IMR-90 (cell line): ENCODE measurements around the gene CCDC170. TPM values are rescaled to one million over a fixed set of nuclear protein-coding genes. Genes with fewer than 3 reads are reported as not detected.

Experiments used
- ATAC-seq: fragments of 200-7000 bp; cut with Tn5 transposase; 2 replicates; pipeline ENCODE4 v1.9.1; 2020; ENCODE audit warnings: low read depth, mild to moderate bottlenecking, moderate library complexity
- BruUV-seq: library from RNA; stranded (reverse); fragments of 400-500 nt; replicated peaks from 2 replicates; lab custom pipeline; 2021; lab: Mats Ljungman, UMichigan
- CTCF ChIA-PET: fragments of 300-600 bp; formaldehyde crosslinking; extraction: SDS; loops from one replicate; lab custom pipeline; 2021; ENCODE audit warnings: antibody characterized with exemption; lab: Yijun Ruan, JAX
- POLR2A ChIA-PET: fragments of 300-600 bp; sonication (Branson Sonifier 250); formaldehyde crosslinking; loops from one replicate; lab custom pipeline; 2022; ENCODE audit warnings: antibody characterized with exemption; ENCODE audit not compliant: unreplicated experiment; lab: Charles Lee
- DNase-seq: peaks from one replicate; pipeline ENCODE4 v3.0.0; 2013
- H2AFZ ChIP-seq: replicated peaks from 2 replicates; pipeline ENCODE3; 2013; ENCODE audit warnings: low read length, mild to moderate bottlenecking; ENCODE audit not compliant: poor library complexity
- H2AK5ac ChIP-seq: 2 replicates; pipeline ENCODE4 v1.6.1; 2013; ENCODE audit warnings: low read depth, low read length, inconsistent platforms
- H2AK9ac ChIP-seq: replicated peaks from 2 replicates; pipeline ENCODE3; 2013; ENCODE audit warnings: mild to moderate bottlenecking, low read depth, low read length, moderate library complexity; ENCODE audit not compliant: poor library complexity
- H2BK120ac ChIP-seq: 2 replicates; pipeline ENCODE4 v1.6.1; 2013; ENCODE audit warnings: low read depth, low read length, inconsistent platforms
- H2BK15ac ChIP-seq: 3 replicates; pipeline ENCODE4 v1.6.1; 2013; ENCODE audit warnings: low read depth, low read length, inconsistent platforms
- H2BK20ac ChIP-seq: 2 replicates; pipeline ENCODE4 v1.6.1; 2013; ENCODE audit warnings: low read depth, mild to moderate bottlenecking, inconsistent platforms, low read length, moderate library complexity
- H2BK5ac ChIP-seq: 2 replicates; pipeline ENCODE4 v1.6.1; 2013; ENCODE audit warnings: mild to moderate bottlenecking, low read depth, low read length, inconsistent platforms; ENCODE audit not compliant: poor library complexity, severe bottlenecking
- H3K14ac ChIP-seq: replicated peaks from 2 replicates; pipeline ENCODE4 v1.6.1; 2013; ENCODE audit warnings: low read depth, low read length, inconsistent platforms
- H3K18ac ChIP-seq: 2 replicates; pipeline ENCODE4 v1.6.1; 2013; ENCODE audit warnings: low read depth, low read length, control low read depth
- H3K23ac ChIP-seq: 2 replicates; pipeline ENCODE4 v1.6.1; 2013; ENCODE audit warnings: low read depth, low read length, inconsistent platforms
- H3K27ac ChIP-seq: 2 replicates; pipeline ENCODE4 v1.5.1; 2013; ENCODE audit warnings: mild to moderate bottlenecking, control low read depth, low read length; ENCODE audit not compliant: insufficient read depth
- H3K27me3 ChIP-seq: 2 replicates; pipeline ENCODE4 v1.6.1; 2013; ENCODE audit warnings: low read length; ENCODE audit not compliant: control insufficient read depth, insufficient read depth
- H3K36me3 ChIP-seq: 2 replicates; pipeline ENCODE4 v1.6.1; 2013; ENCODE audit warnings: low read length, mixed read lengths; ENCODE audit not compliant: control insufficient read depth, insufficient read depth
- H3K4ac ChIP-seq: 2 replicates; pipeline ENCODE4 v1.6.1; 2013; ENCODE audit warnings: low read depth, low read length, inconsistent platforms
- H3K4me1 ChIP-seq: 2 replicates; pipeline ENCODE4 v1.6.1; 2013; ENCODE audit warnings: low read length, mixed read lengths; ENCODE audit not compliant: control insufficient read depth, insufficient read depth
- H3K4me2 ChIP-seq: 2 replicates; pipeline ENCODE4 v1.6.1; 2013; ENCODE audit warnings: low read depth, mild to moderate bottlenecking, control low read depth, low read length, moderate library complexity
- H3K4me3 ChIP-seq: 2 replicates; pipeline ENCODE4 v1.5.1; 2013; ENCODE audit warnings: low read depth, mild to moderate bottlenecking, control low read depth, low read length, moderate library complexity; ENCODE audit not compliant: insufficient read depth
- H3K56ac ChIP-seq: 2 replicates; pipeline ENCODE4 v1.6.1; 2013; ENCODE audit warnings: low read length, inconsistent platforms; ENCODE audit not compliant: insufficient read depth; ENCODE audit errors: extremely low read depth
- H3K79me1 ChIP-seq, 2 experiments: 2 replicates each; pipeline ENCODE4 v1.6.1; 2013; ENCODE audit warnings: low read length in 2 of 2, inconsistent platforms in 1 of 2, low read depth in 1 of 2
- H3K9ac ChIP-seq: 2 replicates; pipeline ENCODE4 v1.6.1; 2013; ENCODE audit warnings: low read depth, low read length, control low read depth
- H3K9me1 ChIP-seq: 2 replicates; pipeline ENCODE4 v1.6.1; 2013; ENCODE audit warnings: low read length, inconsistent platforms; ENCODE audit not compliant: insufficient read depth
- H3K9me3 ChIP-seq: 2 replicates; pipeline ENCODE4 v1.6.1; 2013; ENCODE audit warnings: low read length; ENCODE audit not compliant: control insufficient read depth, insufficient read depth
- H4K20me1 ChIP-seq: 2 replicates; pipeline ENCODE4 v1.6.1; 2013; ENCODE audit warnings: low read length, inconsistent platforms; ENCODE audit not compliant: insufficient read depth
- H4K5ac ChIP-seq: 2 replicates; pipeline ENCODE4 v1.6.1; 2013; ENCODE audit warnings: mild to moderate bottlenecking, low read depth, low read length, control low read depth
- H4K8ac ChIP-seq, 2 experiments: 2 replicates each; pipeline ENCODE4 v1.6.1; 2013; ENCODE audit warnings: low read depth in 2 of 2, low read length in 2 of 2, control low read depth in 1 of 2, inconsistent platforms in 1 of 2
- H4K91ac ChIP-seq: 2 replicates; pipeline ENCODE4 v1.6.1; 2013; ENCODE audit warnings: low read depth, low read length, inconsistent platforms; ENCODE audit not compliant: insufficient read depth
- BHLHE40 ChIP-seq: fragments of 150-350 bp; IDR thresholded peaks from 2 replicates; pipeline ENCODE4 v1.6.1; 2016; ENCODE audit warnings: mild to moderate bottlenecking, low read depth, low read length
- CEBPB ChIP-seq: IDR thresholded peaks from 2 replicates; pipeline ENCODE4 v1.6.1; 2012; ENCODE audit warnings: low read depth, low read length, improper control_type of control experiment
- CHD1 ChIP-seq: IDR thresholded peaks from 2 replicates; pipeline ENCODE4 v1.6.1; 2012; ENCODE audit warnings: low read depth, low read length, improper control_type of control experiment
- CTCF ChIP-seq: conservative IDR thresholded peaks from 2 replicates; pipeline ENCODE4 v1.5.1; 2012; ENCODE audit warnings: mild to moderate bottlenecking, low read depth, low read length, improper control_type of control experiment
- FOS ChIP-seq: fragments of 150-350 bp; IDR thresholded peaks from 2 replicates; pipeline ENCODE4 v1.6.1; 2016; ENCODE audit warnings: low read depth, low read length
- MAFK ChIP-seq: IDR thresholded peaks from 2 replicates; pipeline ENCODE4 v1.6.1; 2012; ENCODE audit warnings: low read depth, low read length, improper control_type of control experiment
- MAZ ChIP-seq: IDR thresholded peaks from 2 replicates; pipeline ENCODE4 v1.6.1; 2012; ENCODE audit warnings: low read depth, mild to moderate bottlenecking, low read length, improper control_type of control experiment, moderate library complexity, borderline replicate concordance
- MXI1 ChIP-seq: IDR thresholded peaks from 2 replicates; pipeline ENCODE4 v1.6.1; 2012; ENCODE audit warnings: low read depth, mild to moderate bottlenecking, low read length, moderate library complexity, borderline replicate concordance
- NFE2L2 ChIP-seq: fragments of 150-350 bp; IDR thresholded peaks from 2 replicates; pipeline ENCODE4 v1.6.1; 2016; ENCODE audit warnings: low read depth, mild to moderate bottlenecking, low read length
- POLR2A ChIP-seq: IDR thresholded peaks from 2 replicates; pipeline ENCODE4 v1.6.1; 2012; ENCODE audit warnings: mild to moderate bottlenecking, low read depth, low read length
- RAD21 ChIP-seq: IDR thresholded peaks from 2 replicates; pipeline ENCODE4 v1.6.1; 2012; ENCODE audit warnings: low read length, improper control_type of control experiment
- RCOR1 ChIP-seq: IDR thresholded peaks from 2 replicates; pipeline ENCODE4 v1.6.1; 2012; ENCODE audit warnings: mild to moderate bottlenecking, low read length, improper control_type of control experiment; ENCODE audit not compliant: insufficient replicate concordance
- RFX5 ChIP-seq: IDR thresholded peaks from 2 replicates; pipeline ENCODE4 v1.8.0; 2012; ENCODE audit warnings: low read depth, mild to moderate bottlenecking, low read length, moderate library complexity
- SMC3 ChIP-seq: fragments of 150-350 bp; IDR thresholded peaks from 2 replicates; pipeline ENCODE4 v1.6.1; 2016; ENCODE audit warnings: low read depth, mild to moderate bottlenecking, antibody characterized with exemption, low read length, moderate library complexity
- USF2 ChIP-seq: fragments of 150-350 bp; IDR thresholded peaks from 2 replicates; pipeline ENCODE4 v1.6.1; 2017; ENCODE audit warnings: mild to moderate bottlenecking, antibody characterized with exemption, low read length, low read depth
- dilution Hi-C: fragments of 300-500 bp; cut with HindIII; formaldehyde crosslinking; loops from one replicate; pipeline ENCODE4 v1.14.3; 2018; ENCODE audit warnings: low sequenced_read_pairs; ENCODE audit not compliant: unreplicated experiment
- in situ Hi-C: fragments of 300-500 bp; cut with MboI; formaldehyde crosslinking; loops from 3 replicates; pipeline ENCODE4 v1.14.3; 2019; ENCODE audit warnings: low sequenced_read_pairs, inconsistent platforms, mixed read lengths
- intact Hi-C: fragments of 100-400 bp; cut with micrococcal nuclease; formaldehyde crosslinking; loops from 2 replicates; pipeline ENCODE4 v1.10.0; 2022
- polyA plus RNA-seq, 3 experiments: library from polyadenylated mRNA; depleted of rRNA; stranded (reverse); fragments of >200 nt; gene quantifications; 2 replicates each; pipeline ENCODE4 v1.2.3, GENCODE V29; 2012; ENCODE audit warnings: low replicate concordance in 1 of 3
- total RNA-seq: library from RNA; depleted of rRNA; stranded (reverse); fragments of >200 nt; gene quantifications from 2 replicates; pipeline ENCODE4 v1.2.3, GENCODE V29; 2012

CCDC170 gene
- total and polyA plus RNA-seq, 2 of the 4 experiments (the other 2 are of a cell fraction) = 0.12 to 0.54 TPM

GRCh38 chr6:151561238-151561637 is 67.4 kb downstream of the CCDC170 start:
- Histone ChIP-seq H3K56ac (no peak overlapping the region), H2AFZ (no peak overlapping the region), H2AK5ac (no peak overlapping the region), H3K27ac (no peak overlapping the region), H4K5ac (no peak overlapping the region), H4K91ac (no peak overlapping the region), H3K9me3 (peaks cover 5% of the 10 kb centered on the region; the same call in 1 of the 2 replicates), H2BK120ac (no peak overlapping the region), H3K9me1 (no peaks in the 10 kb centered on the region), H2BK5ac (no peak overlapping the region), H4K20me1 (no peaks in the 10 kb centered on the region), H2AK9ac (no peak overlapping the region), H3K23ac (no peak overlapping the region), H4K8ac (no peak overlapping the region), H3K18ac (no peak overlapping the region), H3K27me3 (no peaks in the 10 kb centered on the region), H3K36me3 (no peaks in the 10 kb centered on the region), H3K79me1 (no peaks in the 10 kb centered on the region), H3K14ac (no peak overlapping the region), H3K4me1 (no peaks in the 10 kb centered on the region), H3K4me3 (no peak overlapping the region), H2BK20ac (no peak overlapping the region), H2BK15ac (no peak overlapping the region), H3K4me2 (no peak overlapping the region), H3K4ac (no peak overlapping the region), H3K9ac (no peak overlapping the region)
- dilution Hi-C loops = no loop called here
- DNase-seq = no peak
- no TSS peak for BruUV-seq
- CTCF ChIA-PET = no interaction called here
- in situ Hi-C loops = no loop called here
- ATAC-seq = no peak
- intact Hi-C loops = no loop called here
- TF ChIP-seq RFX5 (no peak), POLR2A (no peak), RCOR1 (no peak), RAD21 (no peak), MAFK (no peak), SMC3 (no peak), MAZ (no peak), CHD1 (no peak), USF2 (no peak), NFE2L2 (no peak), MXI1 (no peak), BHLHE40 (no peak), CEBPB (no peak), FOS (no peak), CTCF (no peak)
- POLR2A ChIA-PET = no interaction called here
